Dedifferentiated amniotic fluid mesenchymal stem cell (primary cell): ENCODE data around the gene NUDT7.

Experiments
- DNase-seq: peaks from one replicate; pipeline ENCODE4 v3.0.0-alpha.2; 2016; ENCODE audit errors: extremely low spot score

Gene NUDT7

DNA sequence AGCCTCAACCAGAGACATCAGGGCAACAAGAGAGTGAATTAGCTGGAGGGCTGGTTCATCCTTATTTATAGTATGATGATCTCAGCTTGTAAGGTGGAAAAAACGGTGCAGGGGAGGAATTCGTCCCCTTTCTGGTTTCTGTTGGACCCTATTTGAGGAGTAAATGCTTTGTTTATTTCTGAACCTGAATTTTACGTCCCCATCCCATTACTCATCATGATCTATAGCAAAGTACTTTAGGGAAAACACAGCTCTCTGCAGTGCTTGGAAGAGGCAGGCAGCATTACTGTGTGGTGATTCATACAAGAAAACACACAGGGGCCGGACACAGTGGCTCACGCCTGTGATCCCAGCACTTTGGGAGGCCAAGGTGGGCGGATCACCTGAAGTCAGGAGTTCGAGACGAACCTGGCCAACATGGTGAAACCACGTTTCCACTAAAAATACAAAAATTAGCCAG is 58.1 kb downstream of the NUDT7 start:
- DNase-seq: no peak

DNA sequence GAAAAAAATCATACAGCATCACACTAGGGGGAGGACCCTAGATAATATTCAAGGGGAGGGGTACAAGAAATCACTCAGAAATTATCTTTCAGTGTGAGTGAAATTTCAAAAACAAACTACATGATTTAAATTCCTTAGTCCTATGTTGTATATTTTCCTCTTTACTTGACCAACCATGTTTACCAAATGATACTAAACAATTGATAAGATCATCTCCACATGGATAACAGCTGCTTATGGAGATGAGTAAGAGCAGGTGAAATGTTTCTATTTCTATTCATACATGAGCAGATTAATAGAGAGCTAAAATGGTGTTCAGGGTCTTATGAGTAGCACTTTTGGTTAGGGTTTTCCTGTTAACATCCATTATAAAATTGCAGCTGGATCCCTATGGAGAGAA is 58.8 kb downstream of the NUDT7 start:
- no peak for DNase-seq

DNA sequence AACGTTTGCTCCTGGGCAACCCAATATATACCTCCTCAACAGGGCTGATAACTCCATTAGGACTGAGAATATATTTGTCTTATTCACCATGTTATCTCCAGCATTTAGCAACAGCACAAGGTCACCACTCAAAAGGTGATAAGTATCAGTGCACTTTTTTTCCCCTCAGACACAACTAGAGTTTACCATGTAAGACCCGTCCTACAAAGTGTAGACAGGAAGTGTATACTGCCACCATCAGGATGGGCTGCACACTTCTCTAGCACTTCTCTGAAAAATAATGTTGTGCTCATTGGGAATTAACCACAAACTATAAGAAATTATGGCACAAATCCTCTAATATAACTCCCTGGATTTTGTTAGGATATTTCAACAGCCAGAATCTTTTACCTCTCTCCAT is 60.4 kb downstream of the NUDT7 start:
- no peak for DNase-seq

DNA sequence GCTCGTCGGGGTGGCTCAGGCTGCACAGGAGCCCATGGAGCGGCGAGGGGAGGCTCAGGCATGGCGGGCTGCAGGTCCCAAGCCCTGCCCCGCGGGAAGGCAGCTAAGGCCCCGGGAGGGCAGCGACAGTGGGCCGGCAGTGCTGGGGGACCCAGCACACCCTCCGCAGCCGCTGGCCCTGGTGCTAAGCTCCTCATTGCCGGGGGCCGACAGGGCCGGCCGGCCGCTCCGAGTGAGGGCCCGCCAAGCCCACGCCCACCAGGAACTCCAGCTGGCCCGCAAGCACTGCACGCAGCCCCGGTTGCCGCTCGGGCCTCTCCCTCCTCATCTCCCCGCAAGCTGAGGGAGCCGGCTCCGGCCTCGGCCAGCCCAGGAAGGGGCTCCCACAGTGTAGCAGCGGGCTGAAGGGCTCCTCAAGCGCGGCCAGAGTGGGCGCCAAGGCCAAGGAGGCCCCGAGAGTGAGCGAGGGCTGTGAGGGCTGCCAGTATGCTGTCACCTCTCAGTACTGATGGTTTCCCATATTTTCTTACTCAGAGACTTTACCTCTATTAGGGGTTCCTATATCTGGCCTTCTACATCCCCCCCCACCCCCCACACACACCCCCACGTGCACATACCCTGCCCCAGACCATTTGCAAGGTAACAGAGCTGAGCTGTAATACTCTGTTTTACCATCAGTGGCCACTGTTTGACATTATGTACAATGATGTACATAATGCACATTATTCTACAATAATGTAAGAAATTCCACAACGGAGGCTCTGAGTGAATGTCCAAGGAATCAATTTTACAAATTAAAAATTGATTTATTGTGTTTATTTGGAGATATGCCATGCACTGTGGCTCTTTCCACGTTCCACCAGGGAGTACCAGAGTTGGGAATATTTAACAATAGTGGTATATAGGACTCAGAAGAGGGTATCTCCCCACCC is 62.4 kb downstream of the NUDT7 start:
- DNase-seq: no peak

DNA sequence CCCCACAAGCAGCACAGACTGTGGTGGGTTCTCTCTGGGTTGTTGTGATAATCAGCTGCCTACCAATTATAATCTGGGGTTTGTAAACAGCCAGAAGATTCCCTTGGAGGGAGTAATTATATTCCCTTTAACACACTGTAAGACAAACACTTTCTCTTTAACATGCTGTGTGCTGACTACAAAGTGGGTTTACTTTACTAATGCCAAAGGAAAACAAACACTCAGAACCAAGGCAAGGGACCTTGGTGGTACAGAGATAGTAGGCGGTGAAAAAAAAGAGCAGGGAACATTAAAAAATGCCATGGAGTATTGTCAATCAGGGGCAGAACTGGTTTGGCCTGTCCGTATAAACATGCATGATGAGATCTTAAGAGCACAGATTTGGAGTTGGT is 63.1 kb downstream of the NUDT7 start:
- no peak for DNase-seq

DNA sequence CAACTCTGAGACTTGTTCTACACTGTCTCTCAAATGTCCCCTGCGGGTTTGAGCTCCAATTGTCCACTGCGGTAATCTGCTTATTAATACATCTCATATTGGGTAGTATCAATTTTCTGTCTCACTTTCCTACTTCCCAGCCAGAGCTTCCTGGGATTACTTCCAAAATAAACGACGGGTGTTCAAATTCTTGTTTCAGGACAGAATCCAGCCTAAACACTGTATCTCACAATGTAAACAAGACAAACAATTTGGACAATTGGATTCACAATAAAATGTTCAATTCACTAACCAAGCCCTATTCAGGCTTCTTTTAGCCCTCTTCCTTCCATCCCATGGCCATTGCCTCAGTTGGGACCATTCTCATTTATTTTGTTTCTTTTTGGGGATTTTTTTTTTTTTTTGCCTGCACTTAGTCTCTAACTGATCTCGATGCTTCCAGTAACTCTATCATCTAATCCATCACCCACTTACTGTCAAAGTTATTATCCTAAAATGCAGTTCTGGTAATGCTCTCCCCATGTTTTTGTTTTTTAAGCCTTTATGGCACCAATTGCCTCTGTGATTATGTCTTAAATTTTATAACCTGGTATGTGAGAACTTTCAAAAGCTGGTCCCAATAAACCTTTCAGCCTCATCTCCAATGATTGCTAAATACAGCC is 64.0 kb downstream of the NUDT7 start:
- no peak for DNase-seq

DNA sequence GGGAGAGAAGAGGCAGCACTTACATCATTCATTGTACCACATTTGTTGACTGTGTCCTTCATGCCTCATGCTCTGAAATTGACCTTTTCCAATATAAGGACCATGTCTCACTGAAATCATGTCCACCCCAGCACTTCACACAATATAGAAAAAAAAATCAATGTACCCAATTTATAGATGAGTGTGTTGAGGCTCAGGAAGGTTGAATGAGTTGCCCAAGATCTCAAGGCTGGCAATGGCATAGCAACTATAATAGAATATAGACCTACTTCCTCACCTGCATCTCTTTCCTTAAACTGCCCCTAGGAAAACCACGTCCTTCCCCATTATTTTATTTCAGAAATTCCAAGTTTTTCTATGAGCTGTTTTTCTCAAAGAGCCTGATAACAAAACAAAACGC is 65.1 kb downstream of the NUDT7 start:
- DNase-seq: no peak

DNA sequence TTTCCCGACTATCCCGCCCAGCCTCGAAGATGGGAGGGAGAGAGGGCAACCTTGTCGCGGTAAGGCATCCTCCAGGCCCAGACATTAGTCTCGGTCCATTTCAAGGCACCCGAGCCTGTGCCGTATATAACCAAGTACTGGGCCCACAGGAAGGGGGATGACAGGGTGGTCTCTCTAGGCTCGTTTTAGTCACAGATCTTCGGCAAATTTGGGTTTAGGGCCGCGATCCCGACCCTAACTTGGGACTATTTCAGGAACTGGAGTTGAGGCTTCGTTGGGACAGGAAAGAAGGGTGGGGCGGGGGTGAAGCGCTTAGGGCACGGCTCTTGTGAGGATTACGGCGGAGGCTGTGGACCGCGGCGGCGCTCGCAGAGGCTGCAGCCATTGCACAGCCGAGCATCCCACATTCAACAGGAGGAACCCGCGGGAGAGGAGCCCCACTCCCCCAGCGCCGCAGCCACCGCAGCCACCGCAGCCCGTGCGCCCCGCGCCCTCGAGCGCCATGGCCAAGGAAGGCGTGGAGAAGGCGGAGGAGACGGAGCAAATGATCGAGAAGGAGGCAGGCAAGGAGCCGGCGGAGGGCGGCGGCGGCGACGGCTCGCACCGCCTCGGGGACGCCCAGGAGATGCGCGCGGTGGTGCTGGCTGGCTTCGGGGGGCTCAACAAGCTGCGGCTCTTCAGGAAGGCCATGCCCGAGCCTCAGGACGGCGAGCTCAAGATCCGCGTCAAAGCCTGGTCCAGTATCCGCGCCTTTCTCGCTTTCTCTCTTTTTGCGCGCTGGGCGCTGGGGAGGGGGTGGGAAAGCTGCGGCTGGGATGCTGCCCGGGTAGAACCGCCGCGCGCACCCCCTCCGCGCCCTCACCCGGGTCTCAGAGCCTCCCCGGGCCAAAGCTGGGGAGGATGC is 66.1 kb downstream of the NUDT7 start, which contains the start of gene VAT1L:
TSS of gene VAT1L (plus strand) at position 384 of the 904 bp plus-strand sequence. CDS start at position 503, 119 bp downstream.
- DNase-seq: no peak

DNA sequence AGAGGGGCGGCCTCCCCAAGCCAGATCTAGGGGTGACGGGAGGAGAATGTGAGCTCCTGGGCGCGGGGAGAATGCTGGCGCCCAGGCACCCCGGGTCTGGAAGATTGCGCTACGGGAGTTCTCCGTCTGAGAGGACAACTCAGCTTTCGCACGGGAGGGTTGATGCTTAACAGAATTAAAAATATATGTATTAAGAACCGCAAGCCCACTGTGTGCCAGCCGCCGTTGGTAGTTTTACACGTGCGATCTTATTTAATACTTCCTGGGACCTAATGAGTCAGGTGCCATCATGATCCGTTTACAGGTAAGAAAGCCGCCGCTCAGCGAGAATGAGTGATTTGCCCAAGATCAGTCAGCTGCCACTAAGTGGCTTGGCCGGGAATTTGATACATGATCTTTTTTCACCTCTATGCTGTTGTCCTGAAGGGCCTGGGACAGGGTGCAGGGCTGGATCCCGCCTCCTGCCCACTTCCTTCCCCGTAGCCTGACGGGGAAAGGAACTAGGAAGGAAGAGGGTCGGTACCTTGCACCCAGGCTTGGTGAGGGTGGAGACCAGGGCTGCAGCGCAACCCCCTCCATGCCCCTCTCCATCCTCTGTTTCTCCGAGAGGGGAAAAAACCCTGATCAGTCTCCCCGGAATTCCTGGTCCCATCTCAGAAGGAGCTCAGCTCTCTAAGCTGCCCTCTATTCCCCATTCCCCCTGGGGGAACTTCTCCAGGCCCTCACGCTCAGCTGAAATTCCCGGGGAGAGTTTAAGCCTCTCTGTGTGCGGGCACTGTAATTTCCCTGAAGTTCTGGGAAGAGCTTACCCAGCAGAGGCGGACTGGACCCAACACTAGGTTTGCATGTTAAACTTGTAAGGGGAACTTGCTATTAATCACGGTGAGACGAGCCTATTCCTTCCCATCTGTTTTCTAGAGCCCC is 67.0 kb downstream of the NUDT7 start:
- no peak for DNase-seq

DNA sequence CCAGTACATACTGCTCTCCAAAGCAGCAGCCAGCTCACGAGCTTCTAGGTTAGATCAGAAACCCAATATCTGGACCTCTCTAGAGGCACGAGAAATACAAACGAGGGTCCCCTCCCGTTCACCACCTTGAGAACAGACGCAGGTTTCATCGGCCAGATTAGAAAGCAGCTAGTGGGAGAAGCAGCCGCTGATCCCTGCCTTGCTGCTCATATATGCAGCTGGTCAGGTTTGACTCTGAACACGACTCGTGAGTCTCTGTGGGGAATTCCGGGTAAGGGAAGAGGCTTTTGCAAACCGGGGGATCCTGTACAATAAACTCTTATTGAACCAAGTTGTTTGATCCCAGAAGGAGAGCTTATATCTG is 67.7 kb downstream of the NUDT7 start:
- no peak for DNase-seq

DNA sequence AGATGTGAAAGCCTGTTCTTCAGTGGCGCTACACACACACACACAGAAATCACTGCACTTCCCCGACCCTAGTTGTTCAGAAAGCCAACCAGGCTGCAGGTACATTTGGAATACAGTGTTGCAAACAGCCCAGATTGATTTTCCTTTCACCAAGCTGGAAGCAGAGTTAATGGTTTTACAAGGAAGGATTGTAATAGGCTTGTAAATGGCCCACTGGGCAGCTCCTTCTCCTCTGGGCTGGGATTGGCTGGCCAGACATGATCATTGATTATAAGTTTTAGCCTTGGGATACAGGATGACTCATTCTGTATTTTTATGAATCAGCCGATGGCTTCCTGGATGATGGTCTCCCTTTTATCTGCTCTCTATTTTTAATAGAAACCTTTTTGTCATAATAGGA is 68.6 kb downstream of the NUDT7 start:
- no peak for DNase-seq
